ENCODE results near the gene DIAPH1.

The DIAPH1 gene

DNA sequence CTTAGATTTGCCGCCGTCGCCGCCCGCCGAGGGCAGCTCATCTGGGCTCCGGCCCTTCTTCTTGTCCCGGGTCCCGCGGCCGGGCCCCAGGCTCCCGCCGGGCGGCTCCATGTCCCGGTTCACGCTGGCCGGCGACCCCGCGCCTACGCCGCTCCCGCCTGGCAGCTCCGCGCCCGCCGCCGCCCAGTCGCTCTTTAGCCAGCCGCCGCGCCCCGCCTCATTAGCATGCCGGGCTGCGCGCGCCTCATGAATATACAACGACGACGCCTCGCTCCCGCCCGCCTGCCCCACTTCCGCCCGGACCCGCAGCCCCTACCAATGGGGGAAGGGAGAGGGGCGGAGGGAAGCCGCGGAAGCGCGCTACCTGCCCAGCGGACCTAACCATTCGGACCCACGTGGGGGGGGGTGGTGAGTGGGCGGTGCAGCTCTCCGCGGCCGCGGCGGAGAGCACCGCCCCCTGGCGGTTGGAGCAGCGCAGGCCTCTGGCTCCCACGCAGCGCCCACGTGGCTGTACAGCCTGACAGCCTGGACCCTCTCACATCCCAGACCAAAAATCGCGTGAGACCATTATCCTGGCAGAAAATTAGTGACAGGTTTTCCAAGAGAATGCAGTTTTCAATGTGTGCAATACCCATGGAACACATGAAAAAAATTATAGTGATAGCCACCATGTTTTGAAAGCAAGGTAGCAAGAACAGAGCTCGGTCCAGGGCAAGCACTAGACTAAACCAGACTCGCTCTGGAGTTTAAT lies at the start of gene DIAPH1:
DIAPH1 (minus strand) TSS at position 197 of the 751 bp plus-strand sequence; CDS start at position 111, 86 bp downstream.
- DNase-seq, result peak; percentile 88 to 89

DNA sequence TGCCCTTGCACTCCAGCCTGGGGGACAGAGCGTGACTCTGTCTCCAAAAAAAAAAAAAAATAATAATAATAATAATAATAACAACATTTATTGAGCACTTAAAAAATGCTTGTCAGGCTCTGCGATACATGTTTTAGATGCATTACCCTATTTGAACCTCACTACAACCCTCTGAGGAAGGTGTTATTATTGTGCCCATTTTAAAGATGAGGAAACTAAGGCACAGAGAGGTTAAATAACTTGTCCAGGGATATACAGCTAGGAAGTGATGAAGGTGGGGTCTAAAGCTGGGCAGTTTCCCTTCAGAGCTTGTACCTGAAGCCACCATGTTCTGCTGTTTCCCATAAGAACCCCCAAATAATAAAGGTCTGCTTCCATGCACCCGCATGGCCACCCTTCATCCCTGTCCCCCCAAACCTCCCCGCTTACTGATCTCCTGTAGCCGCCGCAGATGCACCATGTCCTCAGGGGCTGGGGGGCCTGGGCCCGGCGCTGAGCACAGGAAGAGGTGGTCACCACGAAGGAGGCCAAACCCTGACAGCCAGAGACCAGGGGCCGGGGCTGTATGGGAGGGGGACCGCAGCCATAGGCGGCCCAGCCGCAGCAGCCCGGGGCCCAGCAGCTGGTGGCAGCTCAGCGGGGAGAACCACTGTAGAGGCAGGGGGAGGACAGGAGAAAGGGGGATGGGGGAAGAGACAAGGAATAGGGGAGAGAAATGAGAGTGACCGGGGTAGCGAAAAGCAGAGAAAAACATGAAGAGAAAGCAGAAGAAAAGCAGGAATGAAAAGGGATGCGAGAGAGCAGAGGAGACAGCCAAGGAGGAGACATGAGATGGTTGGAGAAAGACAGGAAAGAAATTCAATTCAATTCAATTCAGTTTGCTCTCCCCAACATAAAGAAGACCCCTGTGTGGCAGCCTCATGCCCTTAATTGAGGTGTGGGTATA lies 47.5 kb upstream of the DIAPH1 start:
- no peak for DNase-seq

DNA sequence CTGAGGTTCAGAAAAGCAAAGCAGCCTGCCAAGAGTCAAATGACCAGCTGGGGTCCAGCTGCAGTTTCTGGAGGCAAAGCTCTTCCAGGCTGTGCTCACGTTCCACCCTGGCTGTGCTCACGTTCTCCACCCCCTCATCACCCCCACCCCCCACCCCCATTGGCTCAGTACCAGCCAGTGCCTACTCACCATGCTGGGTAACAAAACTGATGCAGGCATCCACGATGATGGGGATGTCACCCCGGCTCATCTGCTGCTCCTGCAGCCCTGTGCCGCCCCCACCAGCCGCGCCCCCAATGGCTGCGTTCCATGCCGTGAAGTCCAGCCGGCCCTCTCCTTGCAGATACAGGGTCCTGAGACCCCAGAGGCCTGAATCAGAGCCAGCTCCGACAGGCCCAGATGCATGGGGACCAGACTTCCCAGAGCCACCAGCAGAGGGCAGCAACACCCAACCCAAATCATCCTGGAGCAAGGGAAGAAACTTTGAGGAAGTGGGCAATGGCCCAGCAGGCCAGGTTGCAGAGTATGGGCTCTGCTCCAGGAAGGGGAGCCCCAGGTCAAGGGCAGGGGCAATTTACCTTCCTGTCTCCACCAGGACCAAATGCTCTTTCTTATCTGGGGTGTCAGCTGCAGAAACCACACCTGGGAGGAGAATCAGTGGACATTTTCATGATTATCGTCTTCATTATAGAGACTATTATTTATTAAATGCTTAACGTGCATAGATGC lies 46.1 kb upstream of the DIAPH1 start:
- peak; percentile 58 to 67 for DNase-seq

DNA sequence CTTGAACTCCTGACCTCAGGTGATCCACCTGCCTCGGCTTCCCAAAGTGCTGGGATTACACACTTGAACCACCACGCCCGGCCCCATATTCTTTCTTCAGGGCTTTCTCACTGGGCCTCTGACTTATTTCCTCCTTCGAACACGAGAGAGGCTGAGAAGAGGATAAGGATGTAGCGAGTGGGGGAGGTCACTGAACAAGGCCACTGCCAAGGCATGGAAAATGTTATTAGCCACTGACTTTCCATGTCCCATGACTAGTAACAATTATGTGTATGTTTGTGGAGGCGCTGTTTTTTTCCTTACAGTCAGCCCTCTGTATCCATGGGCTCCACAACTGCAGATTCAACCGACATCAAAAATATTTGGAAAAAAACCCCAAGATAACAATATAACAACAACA lies 44.7 kb upstream of the DIAPH1 start:
- DNase-seq, result no peak

DNA sequence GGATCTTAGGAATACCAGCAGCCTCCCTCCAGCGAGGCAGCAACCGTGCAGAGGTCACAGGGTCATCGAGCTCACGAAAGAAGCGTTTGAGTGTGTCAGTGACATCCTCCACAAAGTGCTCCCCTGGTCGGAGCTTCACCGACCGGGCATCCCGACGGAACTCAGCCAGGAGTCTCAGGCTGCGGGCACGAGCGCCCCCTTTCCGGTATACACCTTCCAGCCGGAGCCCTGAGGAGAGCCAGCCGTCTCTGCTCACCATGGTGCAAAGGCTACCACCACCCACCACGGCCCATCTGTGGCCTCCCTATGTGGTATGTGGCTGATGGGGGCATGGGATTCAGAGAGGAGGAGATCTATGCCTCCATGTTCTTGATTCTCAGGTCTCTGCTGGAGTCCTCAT lies 43.2 kb upstream of the DIAPH1 start:
- no peak for DNase-seq

DNA sequence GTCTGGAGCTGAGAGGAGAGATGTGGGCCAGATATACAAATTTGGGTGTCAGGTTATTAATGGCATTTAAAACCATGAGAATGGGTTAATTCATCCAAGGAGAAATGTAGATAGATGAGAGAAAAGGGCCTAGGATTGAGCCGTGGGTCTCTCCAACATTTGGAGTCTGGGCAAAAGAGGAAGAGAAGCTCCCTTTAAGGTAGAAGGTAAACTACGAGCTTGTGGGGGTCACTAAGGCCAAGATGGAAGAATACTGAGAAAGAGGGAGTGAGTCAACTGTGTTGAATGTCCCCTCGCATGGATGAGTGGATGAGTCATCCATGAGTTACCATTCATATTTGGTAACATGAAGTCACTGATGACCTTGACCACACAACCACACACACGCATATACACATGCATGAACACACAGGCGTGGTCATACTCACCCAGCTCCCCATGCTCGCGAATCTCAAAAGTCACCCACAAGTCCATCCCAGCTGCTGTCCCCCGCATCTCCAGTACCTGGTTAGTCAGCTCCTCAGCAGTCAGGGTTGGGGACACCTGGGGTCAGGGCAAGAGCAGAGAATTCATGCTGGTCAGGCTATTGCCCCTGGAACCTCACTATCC lies 39.2 kb upstream of the DIAPH1 start:
- no peak for DNase-seq

DNA sequence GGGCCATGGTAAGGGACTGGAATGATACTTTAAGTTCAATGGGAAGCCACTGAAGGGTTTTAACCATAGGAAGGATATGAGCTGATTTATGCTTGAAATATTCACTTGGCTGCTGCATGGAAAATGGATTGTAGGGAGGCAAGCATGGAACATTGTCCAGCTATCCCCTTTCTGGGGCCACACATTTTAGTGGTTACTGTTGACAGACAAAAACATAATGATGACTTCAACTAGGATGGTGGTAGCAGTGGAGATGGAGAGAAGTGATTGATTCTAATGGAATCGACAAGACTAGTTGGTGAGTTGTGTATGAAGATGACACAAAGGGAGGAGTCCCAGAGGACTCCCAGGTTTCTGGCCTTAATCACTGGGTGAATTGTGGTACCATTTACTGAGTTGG lies 38.6 kb upstream of the DIAPH1 start:
- DNase-seq, result no peak

DNA sequence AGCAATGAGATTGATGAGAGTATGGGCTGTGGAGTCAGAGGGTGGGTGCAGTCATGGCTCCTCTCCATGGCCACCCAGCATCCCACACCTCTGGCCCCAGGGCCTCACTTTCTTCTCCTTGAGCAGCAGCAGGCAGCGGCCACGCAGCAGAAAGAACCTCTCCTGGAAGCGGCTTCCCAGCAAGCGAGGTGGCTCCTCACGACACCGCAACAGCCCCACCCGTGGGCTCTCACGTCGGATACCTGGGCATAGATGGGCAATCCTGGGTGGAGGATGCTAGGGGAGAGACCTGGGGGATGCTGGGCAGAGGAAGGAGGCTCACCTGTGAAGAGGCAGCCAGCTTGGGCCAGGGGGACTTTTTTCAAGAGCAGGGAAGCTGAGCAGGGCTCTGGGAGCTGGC lies 37.6 kb upstream of the DIAPH1 start:
- DNase-seq, result no peak

DNA sequence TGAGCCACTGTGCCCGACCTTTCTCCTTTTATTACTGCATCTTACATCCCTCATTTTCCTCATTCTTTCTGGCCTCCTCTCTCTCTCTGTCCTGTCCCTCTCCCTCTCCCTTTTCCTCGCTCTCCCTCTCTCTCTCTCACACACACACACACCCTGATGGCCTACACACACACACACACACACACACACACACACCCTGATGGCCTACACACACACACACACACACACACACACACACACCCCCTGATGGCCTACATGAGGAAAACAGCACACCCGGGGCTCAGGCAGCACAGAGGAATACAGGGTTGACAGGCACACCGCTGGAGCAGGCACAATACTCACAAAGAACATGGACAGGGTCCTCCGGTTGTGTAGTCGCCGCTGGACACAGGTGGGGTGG lies 36.2 kb upstream of the DIAPH1 start:
- DNase-seq, result no peak

DNA sequence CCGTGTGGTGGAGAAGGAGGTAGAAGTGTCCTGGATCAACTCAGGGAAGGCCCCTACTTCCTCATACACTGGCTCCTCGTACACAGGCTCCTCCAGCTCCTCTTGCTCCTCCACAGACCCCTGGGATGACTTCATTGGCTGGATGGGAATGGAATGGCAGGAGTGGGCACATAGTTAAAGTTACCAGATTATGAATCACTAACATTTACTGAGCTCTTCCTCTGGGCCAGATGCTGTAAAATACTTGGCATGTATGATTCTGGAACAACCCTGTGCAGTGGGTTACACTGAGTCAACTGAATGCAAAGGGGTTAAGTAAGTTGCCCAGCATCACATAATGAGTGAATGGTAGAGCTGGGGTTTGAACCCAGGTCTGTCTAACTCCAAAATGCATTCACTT lies 35.5 kb upstream of the DIAPH1 start:
- DNase-seq, result no peak

DNA sequence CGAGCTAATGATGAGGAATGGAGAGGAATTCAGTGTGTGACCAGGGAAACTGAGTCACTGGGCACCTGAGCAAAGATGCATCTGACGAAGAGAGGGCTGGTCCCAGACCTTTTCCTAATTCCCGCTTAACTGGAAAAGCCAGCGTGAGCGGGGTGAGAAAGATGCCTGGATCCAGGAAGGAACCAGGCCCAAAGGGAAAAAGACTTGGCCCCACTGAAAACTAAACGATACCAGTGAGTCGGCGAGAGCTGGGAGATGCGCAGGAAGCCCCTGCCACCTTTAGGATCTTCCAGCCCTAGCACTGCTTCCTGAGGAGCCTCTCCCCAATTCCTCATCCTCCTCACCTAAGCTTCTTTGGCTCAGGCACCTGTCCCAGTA lies 32.9 kb upstream of the DIAPH1 start:
- DNase-seq, result no peak

DNA sequence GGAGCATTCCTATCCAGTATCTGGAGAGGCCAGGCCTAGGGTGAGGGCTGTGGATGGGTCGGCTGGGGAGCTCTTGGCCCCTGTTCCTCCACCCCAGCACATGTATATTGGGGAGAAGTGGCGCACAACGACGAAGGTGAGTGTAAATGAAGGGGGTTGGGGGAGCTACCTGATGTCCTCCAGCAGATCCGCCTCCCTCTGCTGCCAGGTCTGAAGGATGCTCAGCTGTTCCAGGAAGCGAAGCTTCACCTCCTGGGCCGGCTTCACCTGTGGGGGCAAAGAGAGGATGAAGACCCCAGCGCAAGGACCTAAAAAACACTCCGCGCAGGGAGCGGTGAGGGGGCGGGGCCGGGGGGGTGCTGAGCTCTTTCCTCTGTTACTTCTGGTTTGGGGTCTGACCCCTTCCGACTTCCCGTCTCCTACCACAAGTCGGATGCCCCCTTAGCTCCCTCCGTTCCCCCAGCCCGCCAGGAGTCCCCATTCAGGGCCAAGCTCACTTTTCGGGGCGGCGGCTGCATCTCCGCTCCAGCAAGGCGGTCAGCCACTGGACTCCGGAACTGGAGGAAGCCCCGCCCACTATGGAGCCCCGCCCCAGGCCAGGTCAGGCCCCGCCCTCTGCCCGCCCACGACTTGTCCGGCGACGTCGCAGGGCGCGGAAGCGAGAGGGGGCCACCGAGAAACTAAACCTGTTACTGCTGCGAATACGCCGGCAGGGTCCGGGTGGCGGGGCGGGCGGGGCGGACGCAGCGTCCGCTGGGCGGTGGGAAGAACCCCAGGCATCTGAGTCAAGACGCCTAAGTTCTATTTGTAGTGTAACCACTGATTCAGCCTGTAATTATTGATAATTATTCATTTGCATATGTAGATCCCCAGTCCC lies 32.3 kb upstream of the DIAPH1 start, which contains the start of gene FCHSD1:
FCHSD1 (minus strand) TSS at position 568 of the 877 bp plus-strand sequence; CDS start at position 518, 50 bp downstream.
- peak; percentile 62 to 83 for DNase-seq

DNA sequence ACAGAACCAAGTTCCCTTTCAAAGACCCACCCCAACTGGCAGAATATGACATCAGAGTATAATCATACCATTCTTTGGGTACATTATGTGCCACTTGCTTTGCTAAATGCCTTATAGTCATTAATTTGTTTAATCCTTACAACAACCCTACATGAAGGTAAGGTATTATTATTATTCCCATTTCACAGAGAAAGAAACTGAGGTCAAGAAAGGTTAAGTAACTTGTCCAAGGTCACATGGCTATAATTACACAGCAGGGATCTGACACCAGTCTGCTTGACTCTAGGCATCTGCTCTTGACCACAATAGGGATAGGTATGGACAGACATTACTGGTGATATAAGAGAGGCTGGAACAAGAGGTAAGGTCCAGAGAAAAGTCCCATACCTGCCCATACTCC lies 31.2 kb upstream of the DIAPH1 start:
- DNase-seq, result no peak

DNA sequence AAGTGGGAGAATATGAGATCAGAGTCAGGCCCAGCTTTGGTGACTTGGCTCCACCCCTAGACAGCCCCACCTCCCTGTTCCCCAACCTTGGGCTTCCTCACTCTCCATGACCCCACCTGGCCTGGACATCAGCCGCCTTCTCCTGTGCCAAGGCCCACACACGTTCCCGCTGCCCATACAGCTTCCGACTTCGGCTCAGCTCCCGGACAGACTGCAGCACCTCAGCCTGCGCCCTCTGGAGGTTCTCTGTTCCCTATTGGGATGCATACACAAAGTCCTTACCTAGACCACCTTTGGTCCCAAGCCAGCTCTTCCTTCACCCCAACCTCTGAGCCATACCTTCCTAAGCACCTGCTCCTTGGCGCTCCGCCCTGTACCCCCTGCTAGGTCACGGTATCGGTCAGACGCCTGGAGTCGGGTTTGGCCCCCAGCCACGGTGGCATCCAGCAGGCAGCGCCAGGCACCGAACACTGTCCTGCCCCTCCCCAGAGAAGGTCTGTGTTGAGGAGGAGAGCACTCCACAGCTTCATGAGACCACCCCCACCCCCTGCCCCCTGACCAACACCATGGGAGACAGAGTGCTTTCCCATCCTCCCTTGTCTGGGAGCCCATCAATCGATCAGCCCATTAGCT lies 30.4 kb upstream of the DIAPH1 start:
- DNase-seq, result no peak

DNA sequence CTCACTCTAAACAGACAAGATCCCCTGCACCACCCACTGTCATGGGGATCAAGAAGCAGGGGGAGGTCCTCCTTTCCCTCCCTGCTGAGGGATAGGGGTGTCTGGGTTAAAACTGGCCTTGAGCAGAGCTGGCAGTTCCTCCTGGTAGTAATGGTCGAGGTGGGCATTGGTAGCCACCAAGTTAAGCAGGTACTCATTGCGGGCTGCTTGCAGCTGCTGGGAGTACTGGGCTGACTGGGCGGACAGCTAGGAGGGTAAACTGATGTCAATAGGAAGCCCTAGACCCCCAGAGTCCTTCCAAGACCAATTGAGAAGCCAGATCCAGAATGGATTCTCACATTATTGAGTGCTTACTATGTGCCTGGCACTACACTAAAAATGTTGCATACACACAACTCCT lies 29.1 kb upstream of the DIAPH1 start:
- no peak for DNase-seq

DNA sequence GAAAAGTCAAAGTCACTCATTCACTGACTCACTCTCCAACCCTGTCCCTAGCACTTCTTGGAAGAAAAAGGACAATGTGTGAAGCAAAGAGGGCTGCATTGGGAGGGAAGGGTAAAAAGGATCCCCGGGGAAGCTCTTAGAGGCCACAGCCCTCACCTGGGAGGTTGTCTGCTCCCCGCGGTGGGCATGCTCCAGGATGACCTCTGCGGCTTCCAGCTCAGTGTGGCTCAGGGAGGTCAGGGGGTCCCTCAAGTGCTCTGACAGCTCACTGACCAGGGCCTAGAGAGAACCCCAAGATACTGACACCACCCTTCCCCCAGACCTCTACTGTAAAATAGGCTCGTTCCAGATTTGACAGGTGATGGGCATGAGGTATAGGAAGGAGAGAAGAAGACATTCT lies 28.4 kb upstream of the DIAPH1 start:
- no peak for DNase-seq

DNA sequence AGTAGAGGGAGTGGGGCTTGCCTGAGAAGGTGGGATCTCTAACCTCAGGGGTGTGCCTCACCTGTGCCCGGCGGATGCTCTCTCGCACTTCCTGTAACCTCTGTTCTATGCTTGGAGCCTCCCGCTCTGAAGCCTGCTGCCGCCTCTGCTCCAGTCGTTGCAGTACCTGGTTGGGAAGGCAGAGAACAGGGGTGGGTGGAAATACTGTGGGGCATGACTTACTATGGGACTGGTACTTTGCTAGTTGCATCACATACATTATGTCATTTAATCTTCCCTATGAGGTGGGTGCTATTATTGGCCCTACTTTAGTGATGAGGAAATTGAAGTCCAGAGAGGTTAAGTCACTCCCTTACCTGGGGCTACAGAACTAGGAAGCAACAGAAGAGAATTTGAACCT lies 27.2 kb upstream of the DIAPH1 start:
- no peak for DNase-seq

DNA sequence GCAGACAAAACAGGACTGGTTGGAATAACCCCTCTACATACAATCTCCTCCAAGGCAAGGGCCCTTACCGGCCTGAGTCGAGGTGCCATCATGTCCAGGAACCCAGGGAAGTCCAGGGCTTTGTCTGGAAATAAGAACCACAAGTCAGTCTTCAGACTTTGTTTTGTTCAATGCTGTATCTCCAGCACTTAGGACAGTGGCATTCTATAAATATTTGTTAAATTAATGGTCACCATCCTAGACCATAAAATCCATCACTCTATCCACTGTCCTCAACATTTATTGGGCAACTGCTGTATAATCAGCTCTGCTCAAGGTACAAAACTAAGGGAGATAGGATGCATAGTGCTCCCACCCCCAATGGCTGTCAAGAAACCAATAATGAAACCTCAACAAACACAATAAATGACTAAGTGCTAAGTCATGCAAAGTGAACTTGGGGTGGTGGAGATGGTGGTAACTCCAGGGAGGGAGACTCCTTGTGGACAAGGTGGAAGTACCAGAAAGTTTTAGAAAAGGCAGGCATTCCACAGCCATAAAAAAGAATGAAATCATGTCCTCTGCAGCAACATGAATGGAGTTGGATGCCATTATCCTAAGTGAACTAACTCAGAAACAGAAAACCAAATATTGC lies 23.0 kb upstream of the DIAPH1 start:
- peak in 1 of 2 donors; percentile 39 for DNase-seq

DNA sequence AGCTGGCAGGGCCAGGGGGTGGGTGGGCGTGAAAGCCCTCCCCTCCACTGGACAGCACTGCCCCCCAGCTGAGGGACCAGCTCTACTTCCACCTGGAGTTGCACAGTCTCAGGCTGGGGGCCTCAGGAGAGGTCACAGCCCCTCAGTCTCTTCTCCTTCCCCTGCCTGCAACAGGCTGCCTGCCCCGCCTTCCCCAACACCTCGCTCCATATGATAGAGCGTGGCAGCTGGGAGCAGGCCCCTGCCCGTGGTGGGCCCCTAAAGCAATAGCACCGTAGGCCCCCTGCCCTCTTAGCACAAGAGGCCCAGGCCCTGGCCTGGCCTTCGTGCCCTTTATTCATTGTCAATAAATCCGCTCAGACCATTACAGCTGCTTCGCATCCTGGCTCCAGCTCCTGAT lies 21.9 kb upstream of the DIAPH1 start:
- no peak for DNase-seq

DNA sequence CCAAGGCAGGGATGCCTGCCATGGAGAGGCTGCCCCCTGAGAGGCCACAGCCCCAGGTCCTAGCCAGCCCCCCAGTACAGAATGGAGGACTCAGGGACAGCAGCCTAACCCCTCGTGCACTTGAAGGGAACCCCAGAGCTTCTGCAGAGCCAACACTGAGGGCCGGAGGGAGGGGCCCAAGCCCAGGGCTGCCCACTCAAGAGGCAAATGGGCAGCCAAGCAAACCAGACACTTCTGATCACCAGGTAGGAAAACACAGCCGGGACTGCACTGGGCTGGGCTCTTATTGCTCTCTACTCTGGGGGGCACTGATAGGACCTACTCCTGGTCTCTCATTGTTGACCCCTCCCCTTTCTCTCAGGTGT lies 21.2 kb upstream of the DIAPH1 start:
- no peak for DNase-seq

Data from bone marrow (tissue), 2 donors.